Measurements from ENCODE around the gene FOXQ1. TPM values are rescaled to one million over a fixed set of nuclear protein-coding genes. Genes with fewer than 3 reads are reported as not detected.

FOXQ1 gene
- total and polyA plus RNA-seq, 10 of the 15 experiments (the other 5 are each of a cell fraction or from before 2014, with no cell fraction given), result 0.08 TPM; not detected in 9

- BruUV-seq (replicated peaks), result no TSS peak
- Histone ChIP-seq H3K27me3 (replicated peaks in 1 of 2; ENCODE audit: control insufficient read depth in 2 of 2, insufficient read depth in 2 of 2, low read length in 1 of 2) (peaks cover 2 to 4% of the 10 kb centered on the region in 2 experiments), H3K4me3 (no peak overlapping the region), H3K36me3 (ENCODE audit: control insufficient read depth in 2 of 2, insufficient read depth in 2 of 2, low read length in 1 of 2) (no peaks in the 10 kb centered on the region), H4K20me1 (ENCODE audit: control insufficient read depth, insufficient read depth) (no peaks in the 10 kb centered on the region), H3K9me3 (replicated peaks; ENCODE audit: control insufficient read depth, insufficient read depth, low read length) (no peaks in the 10 kb centered on the region), H3K79me2 (ENCODE audit: control insufficient read depth, insufficient read depth, low read length) (no peaks in the 10 kb centered on the region), H3K4me2 (ENCODE audit: control insufficient read depth, insufficient read depth) (no peak overlapping the region), H2AFZ (ENCODE audit: control insufficient read depth, low read depth, low read length) (no peak overlapping the region), H3K4me1 (ENCODE audit: control insufficient read depth, insufficient read depth, low read length) (no peaks in the 10 kb centered on the region), H3K9ac (ENCODE audit: control insufficient read depth, insufficient read depth, low read length) (no peak overlapping the region), H3K27ac (ENCODE audit: control insufficient read depth, insufficient read depth) (no peak overlapping the region)
- ChIA-PET POLR2A (no interaction called here), RAD21 (ENCODE audit: unreplicated experiment) (no interaction called here), CTCF (no interaction called here), SMC1A (ENCODE audit: uncharacterized antibody, unreplicated experiment) (no interaction called here)
- no peak for FAIRE-seq
- in situ Hi-C loops (cut with MboI), result no loop called here
- WGBS (ENCODE audit: insufficient coverage, insufficient replicate concordance, low lambda C conversion rate, missing lambda C conversion rate), result 29% methylated on average over 11 of the region's 11 CpGs
- ATAC-seq, result no peak
- intact Hi-C loops (cut with micrococcal nuclease; ENCODE audit: unreplicated experiment), result no loop called here
- no peak for DNase-seq (ENCODE audit: low read depth, low spot score)
- TF ChIP-seq REST (IDR thresholded peaks at IDR 0.05; ENCODE audit: low read depth, low read length) (no peak), PRDM15 (CRISPR knock-in tag; IDR thresholded peaks at IDR 0.05) (no peak), ZNF207 (IDR thresholded peaks at IDR 0.05; ENCODE audit: borderline replicate concordance) (no peak), ZBTB33 (IDR thresholded peaks at IDR 0.05) (no peak), YY1 (IDR thresholded peaks at IDR 0.05; ENCODE audit: low read depth, low read length) (no peak), MAX (IDR thresholded peaks at IDR 0.05; ENCODE audit: low read depth, low read length) (no peak), SMC3 (IDR thresholded peaks at IDR 0.05; ENCODE audit: borderline replicate concordance, low read length) (no peak), FOXK2 (IDR thresholded peaks at IDR 0.05) (no peak), SKIL (IDR thresholded peaks at IDR 0.05; ENCODE audit: low read depth, poor library complexity, severe bottlenecking) (no peak), BHLHE40 (IDR thresholded peaks at IDR 0.05; ENCODE audit: borderline replicate concordance in 1 of 2, low read depth in 2 of 2, low read length in 1 of 2) (no peak), POU2F2 (IDR thresholded peaks at IDR 0.05; ENCODE audit: borderline replicate concordance, low read depth, low read length) (no peak)
Measured at GRCh38 chr6:1264619-1265445, 47.1 kb upstream of the FOXQ1 start.
